GM13976 (cell line): Measurements from ENCODE around the gene AKR1C2.
"Not testable (repeated sequence)": the region's sequence is repeated elsewhere in the genome, so short reads cannot be mapped to it uniquely, and the experiment has no call there.

Source experiments
- DNase-seq: peaks from one replicate; pipeline ENCODE4 v3.0.0; 2012; ENCODE audit warnings: low spot score
- CTCF ChIP-seq: IDR thresholded peaks from 2 replicates; pipeline ENCODE4 v1.5.1; 2012; ENCODE audit warnings: borderline replicate concordance, mild to moderate bottlenecking; ENCODE audit not compliant: insufficient read depth; ENCODE audit errors: extremely low read depth, missing control alignments, control extremely low read depth
- in situ Hi-C: fragments of 300-500 bp; cut with MboI; formaldehyde crosslinking; loops from one replicate; pipeline ENCODE4 v1.12.0; 2022; ENCODE audit warnings: low sequenced_read_pairs, mixed read lengths, inconsistent platforms; ENCODE audit not compliant: unreplicated experiment

The AKR1C2 gene

GRCh38 chr10:5003127-5004029 lies at the start of gene AKR1C2:
TSS of gene AKR1C2 (minus strand) at chr10:5003857. CDS start at chr10:5003835, 22 bp downstream.
- in situ Hi-C loops, DNase-seq: not testable (repeated sequence)

GRCh38 chr10:5052951-5053500 lies 49.4 kb upstream of the AKR1C2 start:
- DNase-seq, in situ Hi-C loops: not testable (repeated sequence)

GRCh38 chr10:5047912-5048628 lies 44.4 kb upstream of the AKR1C2 start:
- DNase-seq, result no peak
- in situ Hi-C loops, result no loop called here
- no peak for TF ChIP-seq CTCF

GRCh38 chr10:5047055-5047454 lies 43.4 kb upstream of the AKR1C2 start:
- DNase-seq, in situ Hi-C loops: not testable (repeated sequence)

- no peak for DNase-seq
- in situ Hi-C loops, result no loop called here
- TF ChIP-seq CTCF, result no peak
These were observed 42.8 kb upstream of the AKR1C2 start for GRCh38 chr10:5046410-5046809.

GRCh38 chr10:5045095-5045494 lies 41.4 kb upstream of the AKR1C2 start:
- DNase-seq, result no peak
- in situ Hi-C loops, result no loop called here
- TF ChIP-seq CTCF, result no peak

- in situ Hi-C loops, result no loop called here
- DNase-seq, result no peak
- no peak for TF ChIP-seq CTCF
These were observed 40.1 kb upstream of the AKR1C2 start for GRCh38 chr10:5043716-5044115.

GRCh38 chr10:5042922-5043321 lies 39.3 kb upstream of the AKR1C2 start:
- no peak for TF ChIP-seq CTCF
- DNase-seq, result no peak
- in situ Hi-C loops, result no loop called here
